Measurements from ENCODE around the gene LRRN4CL. TPM values are rescaled to one million over a fixed set of nuclear protein-coding genes. Genes with fewer than 3 reads are reported as not detected.

The LRRN4CL gene
- total and polyA plus RNA-seq, 9 of the 15 experiments (the other 6 are each of a cell fraction or from before 2014, with no cell fraction given) = 0.03 to 0.11 (median 0.05) TPM; not detected in 4

- no peak for TF ChIP-seq HEY1 (CRISPR knock-in tag; IDR thresholded peaks at IDR 0.05; ENCODE audit: borderline replicate concordance)
- TF ChIP-seq PKNOX1 (IDR thresholded peaks at IDR 0.05) = peak; percentile 27; the same call in 1 of the 2 replicates
- no peak for TF ChIP-seq FOXA1 (IDR thresholded peaks at IDR 0.05; ENCODE audit: borderline replicate concordance)
- 0 out of 2 replicates have a peak, but pooled peaks have one; percentile 44 for TF ChIP-seq ZNF609 (CRISPR knock-in tag; IDR thresholded peaks at IDR 0.05; ENCODE audit: borderline replicate concordance)
- no peak for TF ChIP-seq SREBF1 (IDR thresholded peaks at IDR 0.05; ENCODE audit: borderline replicate concordance, low read depth, low read length)
- no peak for TF ChIP-seq ZNF707 (CRISPR knock-in tag; conservative IDR thresholded peaks at IDR 0.05)
- no peak for TF ChIP-seq EWSR1 (IDR thresholded peaks at IDR 0.05; ENCODE audit: borderline replicate concordance, low read depth, partially characterized antibody)
- peak; percentile 68; the same call in 1 of the 2 replicates for TF ChIP-seq POLR2AphosphoS5 (IDR thresholded peaks at IDR 0.05; ENCODE audit: control insufficient read depth, insufficient read depth, low read depth, low read length)
- TF ChIP-seq ZKSCAN1 (IDR thresholded peaks at IDR 0.05; ENCODE audit: low read depth, low read length) = no peak
- TF ChIP-seq ZNF76 (CRISPR knock-in tag; IDR thresholded peaks at IDR 0.05; ENCODE audit: borderline replicate concordance) = no peak
- TF ChIP-seq ZNF318 (IDR thresholded peaks at IDR 0.05; ENCODE audit: borderline replicate concordance in 1 of 2, low read depth in 1 of 2) = no peak
Measured at GRCh38 chr11:62705880-62706849, 16.8 kb upstream of the LRRN4CL start (continued).

Measured in K562 (cell line).